H7 (cell line): ENCODE results near the gene DLGAP4. TPM values are rescaled to one million over a fixed set of nuclear protein-coding genes. Genes with fewer than 3 reads are reported as not detected.

ENCODE experiments used
- DNase-seq: peaks from one replicate; pipeline ENCODE4 v3.0.0; 2012
- H3K27me3 ChIP-seq: 2 replicates; pipeline ENCODE4 v1.6.0; 2011; ENCODE audit warnings: mild to moderate bottlenecking, low read length; ENCODE audit not compliant: control insufficient read depth, insufficient read depth
- H3K36me3 ChIP-seq: replicated peaks from 2 replicates; pipeline ENCODE4 v1.5.1; 2011; ENCODE audit warnings: low read length; ENCODE audit not compliant: control insufficient read depth, insufficient read depth
- H3K4me3 ChIP-seq: 2 replicates; pipeline ENCODE4 v1.5.1; 2011; ENCODE audit warnings: low read depth, mild to moderate bottlenecking, control low read depth, low read length, moderate library complexity; ENCODE audit not compliant: insufficient read depth
- total RNA-seq: library from RNA; depleted of rRNA; stranded (reverse); fragments of >200 nt; shearing (Covaris generic); gene quantifications from 2 replicates; pipeline ENCODE4 v1.2.3, GENCODE V29; 2014

DLGAP4 gene
- total RNA-seq, 1 experiment from 2014 or later: 62.8 TPM

DNA sequence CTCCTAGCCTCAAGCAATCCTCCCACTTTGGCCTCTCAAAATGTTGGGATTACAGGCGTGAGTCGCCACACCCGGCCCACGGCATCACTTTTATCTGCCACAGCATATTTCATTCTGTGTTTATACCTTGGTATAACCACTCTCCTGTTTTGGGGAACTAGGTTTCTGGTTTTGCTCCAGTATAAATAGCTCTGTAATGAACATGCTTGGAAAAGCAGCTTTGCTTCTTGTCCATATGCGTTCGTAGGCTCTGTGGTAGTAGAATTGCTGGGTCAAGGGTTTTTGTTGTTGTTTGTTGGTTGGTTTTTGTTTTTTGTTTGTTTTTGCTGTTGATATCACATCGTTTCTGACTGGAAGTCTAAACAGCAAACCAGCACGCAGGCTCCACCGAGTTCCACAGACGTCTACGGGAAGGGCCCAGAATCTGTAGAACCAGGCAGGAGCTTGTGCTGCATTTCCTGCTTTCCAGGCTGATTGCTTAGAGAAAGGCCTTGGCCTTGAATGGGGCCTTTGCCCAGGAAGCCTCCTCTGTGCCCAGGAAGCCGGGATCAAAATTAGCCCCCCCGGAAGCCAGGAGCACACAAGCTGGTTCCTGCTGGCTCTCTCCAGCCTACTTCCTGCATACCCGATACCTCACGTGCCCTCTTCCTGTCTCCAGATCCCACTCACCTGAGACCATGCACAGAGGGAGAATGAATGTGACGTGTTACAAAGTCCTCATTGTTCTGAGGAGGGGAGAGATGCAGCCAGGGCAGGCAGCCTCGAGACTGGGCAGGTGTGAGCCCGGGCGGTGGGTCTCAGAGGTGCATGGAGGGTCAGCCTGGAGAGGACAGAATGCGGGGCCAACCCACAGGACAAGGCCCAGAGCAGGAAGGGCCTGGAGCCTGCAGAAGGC is 35.1 kb upstream of the DLGAP4 start:
- H3K27me3 ChIP-seq: no peaks in the 10 kb centered on the region
- DNase-seq: peak; percentile 64
- no peak overlapping the region for H3K4me3 ChIP-seq
- no peaks in the 10 kb centered on the region for H3K36me3 ChIP-seq

DNA sequence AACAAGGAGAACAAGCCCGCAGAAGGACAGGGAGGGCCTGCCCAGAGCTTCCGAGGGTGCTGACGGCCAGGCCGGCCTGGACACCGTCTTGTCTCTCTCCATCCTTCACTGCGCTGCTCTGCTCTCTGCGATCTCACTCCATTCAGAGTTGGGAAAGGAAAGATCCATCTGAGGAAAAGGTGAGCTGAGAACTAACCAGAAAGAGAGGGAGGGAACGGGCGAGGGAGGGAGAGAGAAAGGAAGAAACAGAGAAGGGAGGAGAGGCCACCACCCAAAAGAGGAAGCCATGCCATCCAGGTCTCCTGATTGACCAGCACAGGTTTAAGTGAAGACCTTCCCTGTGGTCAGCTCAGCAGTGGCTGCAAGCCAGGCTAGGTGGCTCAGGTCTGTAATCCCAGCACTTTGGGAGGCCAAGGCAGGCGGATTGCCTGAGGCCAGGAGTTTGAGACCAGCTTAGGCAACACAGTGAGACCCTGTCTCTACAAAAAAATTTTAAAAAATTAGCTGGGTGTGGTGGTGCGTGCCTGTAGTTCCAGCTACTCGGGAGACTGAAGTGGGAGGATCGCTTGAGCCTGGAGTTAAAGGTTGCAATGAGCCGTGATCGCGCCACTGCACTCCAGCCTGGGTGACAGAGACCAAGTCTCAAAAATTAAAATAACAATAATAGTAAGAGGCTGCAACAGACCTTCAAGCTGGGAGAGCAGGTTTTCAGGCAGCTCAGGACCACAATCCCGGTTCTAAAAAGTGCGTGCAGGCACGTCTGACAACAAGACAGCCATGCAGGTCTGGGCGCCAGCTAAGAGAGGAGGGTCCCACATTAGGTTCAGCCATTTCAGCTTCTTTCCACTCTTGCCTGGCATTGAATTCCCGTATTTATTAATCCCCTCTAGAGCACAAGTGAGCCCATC is 34.2 kb upstream of the DLGAP4 start:
- DNase-seq: peak; percentile 33
- Histone ChIP-seq H3K4me3 (no peak overlapping the region), H3K27me3 (no peaks in the 10 kb centered on the region)

DNA sequence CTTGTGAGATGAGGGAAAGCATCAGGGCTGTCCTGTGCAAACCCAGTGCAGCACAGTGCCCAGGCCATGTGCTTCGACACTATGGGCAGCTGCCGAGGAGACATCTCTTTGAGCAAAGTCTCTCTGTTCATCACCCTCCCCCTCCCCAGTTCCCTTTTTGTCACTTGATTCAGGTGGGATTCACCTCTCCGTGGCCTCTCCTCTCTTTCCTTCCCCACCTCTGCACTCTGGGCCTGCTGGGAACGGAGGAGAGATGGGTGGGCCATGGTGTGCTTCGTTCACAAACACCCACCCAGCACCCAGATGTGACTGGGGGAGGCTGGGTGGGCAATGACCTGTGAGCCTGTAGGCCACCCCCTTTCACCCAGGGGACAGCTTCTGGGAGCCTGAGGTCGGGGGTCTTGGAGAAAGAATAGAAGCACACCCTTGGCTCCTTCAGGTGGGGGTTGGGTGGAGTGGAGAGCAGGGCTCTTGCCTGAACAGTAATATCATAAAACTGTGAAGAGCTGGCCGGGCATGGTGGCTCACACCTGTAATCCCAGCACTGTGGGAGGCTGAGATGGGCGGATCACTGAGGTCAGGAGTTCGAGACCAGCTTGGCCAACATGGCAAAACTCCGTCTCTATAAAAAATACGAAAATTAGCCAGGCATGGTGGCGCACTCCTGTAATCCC is 33.5 kb upstream of the DLGAP4 start:
- no peaks in the 10 kb centered on the region for H3K27me3 ChIP-seq
- DNase-seq: peak; percentile 24
- no peak overlapping the region for H3K4me3 ChIP-seq
- H3K36me3 ChIP-seq: no peaks in the 10 kb centered on the region

More for the DNA sequence above, 34.2 kb upstream of the DLGAP4 start:
- no peaks in the 10 kb centered on the region for H3K36me3 ChIP-seq

DNA sequence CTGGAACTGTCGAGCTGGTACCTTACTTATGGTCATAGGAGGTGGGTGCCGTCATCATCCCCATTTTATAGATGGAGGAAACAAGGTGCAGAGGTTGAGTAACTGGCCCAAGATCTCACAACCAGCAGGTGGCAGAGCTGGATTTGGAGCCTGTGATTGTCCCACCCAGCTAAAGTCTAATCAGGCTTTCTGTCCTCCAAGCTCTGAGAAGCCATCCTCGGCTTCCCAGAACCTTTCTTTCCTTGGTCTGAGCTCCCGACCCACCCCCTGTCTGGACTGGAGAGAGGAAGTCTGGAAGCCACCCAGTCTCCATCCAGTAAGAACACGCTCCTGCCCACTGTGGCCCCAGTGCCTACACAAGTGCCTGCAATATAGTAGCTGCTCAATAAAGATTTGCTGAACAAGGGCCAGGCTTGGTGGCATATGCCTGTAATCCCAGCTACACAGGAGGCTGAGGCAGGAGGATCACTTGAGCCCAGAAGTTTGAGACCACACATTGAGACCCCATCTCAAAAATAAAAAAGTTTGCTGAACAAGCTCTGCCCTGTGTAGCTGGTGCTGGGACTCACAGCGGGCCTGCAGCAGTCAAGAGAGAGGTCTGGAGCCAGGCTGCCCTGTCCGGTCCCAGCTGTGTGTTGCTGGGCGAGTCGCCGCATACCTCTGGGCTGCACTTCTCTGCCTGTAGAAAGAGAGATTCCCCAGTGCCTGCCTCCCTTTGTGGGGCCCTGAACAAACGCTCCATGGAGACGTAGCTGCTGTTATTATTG is 32.5 kb upstream of the DLGAP4 start:
- DNase-seq: peak; percentile 60
- no peaks in the 10 kb centered on the region for H3K36me3 ChIP-seq
- no peak overlapping the region for H3K4me3 ChIP-seq
- no peaks in the 10 kb centered on the region for H3K27me3 ChIP-seq

DNA sequence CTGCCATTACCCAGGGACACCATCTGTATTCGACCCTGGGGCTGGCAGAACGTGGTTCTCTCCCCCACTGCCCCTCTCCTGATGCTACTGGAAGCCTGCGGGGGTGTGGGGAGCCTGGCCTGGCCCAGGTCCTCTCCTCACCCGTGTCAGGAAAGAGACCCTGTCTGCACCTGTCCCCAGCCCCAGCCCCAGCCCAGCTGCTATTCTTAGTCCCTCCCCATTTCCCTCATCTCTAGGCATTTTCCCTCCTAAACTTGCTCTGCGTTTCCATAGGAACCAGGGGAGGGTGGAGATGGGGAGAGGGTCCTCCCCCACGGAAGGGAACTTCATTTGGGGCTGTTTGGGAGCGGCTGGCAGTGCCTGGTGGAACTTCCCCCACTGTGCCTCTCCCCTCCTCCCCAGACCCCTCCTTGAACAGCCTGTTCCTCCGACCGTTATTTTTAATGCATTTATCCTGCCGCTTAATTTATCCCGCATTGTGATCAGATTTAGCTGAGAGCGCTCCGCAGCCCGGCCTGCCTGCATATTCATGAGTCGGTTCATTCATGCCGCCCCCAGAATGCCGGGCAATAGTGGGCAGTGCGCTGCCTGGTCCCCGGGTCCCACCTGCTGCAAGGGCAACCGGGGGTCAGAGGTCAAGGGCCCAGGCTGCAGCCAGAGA is 31.8 kb upstream of the DLGAP4 start:
- peak; percentile 70 for DNase-seq
- H3K27me3 ChIP-seq: no peaks in the 10 kb centered on the region

DNA sequence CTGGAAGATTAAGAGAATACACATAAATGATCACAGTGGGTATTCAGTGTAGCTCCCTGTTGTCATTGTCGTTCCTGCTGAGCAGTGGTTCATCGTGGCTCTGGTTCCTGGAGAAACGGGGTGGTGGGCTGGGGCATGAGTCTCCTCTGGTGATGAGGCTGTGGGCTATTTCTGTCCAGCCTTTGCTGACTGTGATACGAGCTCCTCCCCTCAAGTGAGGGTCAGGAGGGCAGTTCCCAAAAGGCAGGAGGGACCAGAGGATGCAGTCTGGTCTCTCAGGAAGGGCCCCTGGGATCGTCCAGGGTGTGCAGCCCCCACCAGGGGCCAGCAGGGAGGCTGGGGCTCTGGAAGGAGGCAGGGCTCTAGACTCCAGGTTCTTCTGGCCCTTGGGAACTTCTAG is 31.1 kb upstream of the DLGAP4 start:
- no peaks in the 10 kb centered on the region for H3K27me3 ChIP-seq
- peak; percentile 31 for DNase-seq
- no peak overlapping the region for H3K4me3 ChIP-seq
- H3K36me3 ChIP-seq: no peaks in the 10 kb centered on the region

More for the DNA sequence above, 31.8 kb upstream of the DLGAP4 start:
- Histone ChIP-seq H3K36me3 (no peaks in the 10 kb centered on the region), H3K4me3 (no peak overlapping the region)

DNA sequence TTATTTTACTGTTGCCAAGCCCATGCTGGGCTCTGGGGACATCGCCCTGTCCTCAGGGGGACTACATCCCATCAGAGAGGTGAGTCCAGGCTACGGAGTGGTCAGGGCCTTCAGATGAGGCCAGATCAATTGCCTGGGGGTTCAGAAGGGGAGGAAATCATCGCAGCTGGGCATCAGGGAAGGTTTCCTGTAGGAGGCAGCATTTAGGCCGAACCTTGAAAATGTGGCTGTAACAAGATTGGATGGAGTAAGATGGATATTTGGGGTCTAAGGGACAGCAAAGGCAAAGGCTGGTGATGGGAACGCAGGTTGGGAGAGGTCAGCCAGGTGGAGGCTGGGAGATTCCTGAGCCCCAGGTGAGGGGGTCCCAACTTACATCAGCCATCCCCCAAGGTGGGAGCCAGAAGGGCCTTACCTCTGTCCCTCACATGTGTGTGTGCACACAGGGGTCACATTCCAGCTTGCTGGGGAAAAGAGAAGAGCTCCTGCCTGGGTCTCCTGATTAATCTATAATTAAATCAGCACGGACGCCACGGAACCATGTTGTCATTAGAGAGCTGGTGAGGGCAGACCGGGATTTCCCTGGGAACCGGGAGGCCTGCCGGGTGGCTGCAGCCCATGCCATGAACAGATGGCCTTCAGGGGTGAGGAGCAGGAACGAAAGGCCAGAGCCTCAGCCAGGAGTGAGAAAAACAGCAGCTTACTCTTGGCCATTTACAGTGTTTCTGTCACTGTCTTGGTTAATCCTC is 30.5 kb upstream of the DLGAP4 start:
- peak; percentile 51 for DNase-seq
- no peaks in the 10 kb centered on the region for H3K36me3 ChIP-seq
- no peak overlapping the region for H3K4me3 ChIP-seq
- H3K27me3 ChIP-seq: no peaks in the 10 kb centered on the region

DNA sequence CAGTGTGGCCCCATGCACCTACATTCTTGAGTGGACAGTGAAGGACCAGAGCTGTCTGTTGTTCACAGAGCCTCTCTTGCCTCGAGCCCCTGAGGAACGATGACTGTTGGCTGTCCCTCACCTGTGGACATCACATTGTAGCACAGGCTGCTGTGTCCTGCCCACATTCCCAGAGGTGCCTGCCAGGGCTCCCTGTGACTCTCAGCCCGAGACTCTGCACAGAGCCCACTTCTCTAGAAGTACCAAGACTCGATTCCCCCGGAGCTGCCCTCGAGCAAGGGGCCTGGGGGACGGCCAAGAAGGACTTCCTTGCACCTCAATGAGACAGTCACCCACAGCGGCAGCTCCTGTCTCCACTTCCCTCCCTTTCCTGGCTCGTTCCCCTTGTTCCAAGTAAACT is 28.6 kb upstream of the DLGAP4 start:
- H3K4me3 ChIP-seq: no peak overlapping the region
- peak; percentile 8 for DNase-seq

DNA sequence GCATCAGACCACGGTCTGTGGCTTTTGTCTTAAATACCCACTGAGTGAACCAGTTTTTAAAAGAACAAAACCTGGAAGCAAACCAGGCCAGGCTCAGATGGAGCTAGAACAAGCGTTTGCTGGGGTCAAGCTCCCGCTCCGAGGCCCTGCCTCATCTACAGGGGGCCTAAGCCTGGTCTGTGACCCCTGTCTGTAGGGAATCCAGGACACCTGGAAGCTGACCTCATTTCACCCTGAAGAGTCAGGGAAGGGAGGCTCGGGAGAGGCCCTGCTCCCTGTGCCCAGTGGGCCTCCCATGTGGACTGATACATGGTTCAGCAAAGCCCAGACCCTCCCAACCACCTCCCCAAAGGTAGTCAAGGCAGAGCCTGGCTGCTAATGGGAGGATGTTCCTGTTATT is 26.8 kb upstream of the DLGAP4 start:
- no peaks in the 10 kb centered on the region for H3K27me3 ChIP-seq
- no peaks in the 10 kb centered on the region for H3K36me3 ChIP-seq
- no peak for DNase-seq

More for the DNA sequence above, 28.6 kb upstream of the DLGAP4 start:
- Histone ChIP-seq H3K27me3 (no peaks in the 10 kb centered on the region), H3K36me3 (no peaks in the 10 kb centered on the region)

DNA sequence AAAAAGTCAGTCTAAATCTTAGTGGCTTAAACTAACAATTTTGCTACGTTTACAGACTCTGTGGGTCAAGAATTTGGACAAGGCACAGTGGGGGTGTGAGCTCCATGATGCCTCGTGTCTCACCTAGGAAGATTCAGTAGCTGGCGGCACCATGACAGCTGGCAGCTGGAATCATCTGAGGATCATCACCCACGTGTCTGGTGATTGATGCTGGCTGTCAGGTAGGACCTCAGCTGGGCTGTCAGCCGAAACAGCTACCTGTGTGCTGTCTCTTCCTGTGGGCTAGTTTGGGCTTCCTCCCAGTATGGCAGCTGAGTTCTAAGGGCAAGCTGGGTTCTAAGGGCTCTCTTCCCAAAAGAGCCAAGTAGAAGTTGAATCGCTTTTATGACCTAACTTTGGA is 26.4 kb upstream of the DLGAP4 start:
- no peaks in the 10 kb centered on the region for H3K36me3 ChIP-seq
- DNase-seq: no peak
- no peaks in the 10 kb centered on the region for H3K27me3 ChIP-seq
- H3K4me3 ChIP-seq: no peak overlapping the region

More for the DNA sequence above, 26.8 kb upstream of the DLGAP4 start:
- H3K4me3 ChIP-seq: no peak overlapping the region

DNA sequence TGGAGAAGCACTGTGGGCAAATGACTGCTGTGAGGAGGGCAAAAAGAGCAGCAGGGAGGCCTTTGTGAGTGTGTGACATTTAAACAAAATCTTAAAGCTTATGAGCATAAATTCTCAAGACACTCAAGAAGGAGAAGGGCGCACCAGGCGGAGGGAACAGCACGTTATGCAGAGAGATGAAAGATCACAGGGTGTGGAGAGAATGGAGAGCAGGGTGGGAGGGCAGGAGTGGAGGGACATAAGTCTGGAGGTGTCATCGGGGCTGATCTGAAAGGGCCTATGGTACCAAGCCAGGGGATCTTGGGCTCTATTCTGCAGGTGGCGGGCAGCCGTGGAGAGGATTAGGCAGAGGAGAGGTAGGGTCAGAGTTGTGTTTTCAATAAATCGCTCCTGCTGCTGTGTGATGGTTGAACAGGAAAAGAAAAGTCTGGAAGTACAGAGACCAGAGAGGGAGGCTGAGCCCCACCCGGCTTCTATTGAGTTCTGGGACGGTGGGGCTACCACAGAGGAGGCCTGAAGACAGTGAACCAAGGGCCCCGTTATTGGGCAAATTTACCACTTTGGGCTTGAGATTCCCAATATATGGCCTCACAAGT is 24.3 kb upstream of the DLGAP4 start:
- Histone ChIP-seq H3K4me3 (no peak overlapping the region), H3K27me3 (no peaks in the 10 kb centered on the region), H3K36me3 (no peaks in the 10 kb centered on the region)
- DNase-seq: no peak

DNA sequence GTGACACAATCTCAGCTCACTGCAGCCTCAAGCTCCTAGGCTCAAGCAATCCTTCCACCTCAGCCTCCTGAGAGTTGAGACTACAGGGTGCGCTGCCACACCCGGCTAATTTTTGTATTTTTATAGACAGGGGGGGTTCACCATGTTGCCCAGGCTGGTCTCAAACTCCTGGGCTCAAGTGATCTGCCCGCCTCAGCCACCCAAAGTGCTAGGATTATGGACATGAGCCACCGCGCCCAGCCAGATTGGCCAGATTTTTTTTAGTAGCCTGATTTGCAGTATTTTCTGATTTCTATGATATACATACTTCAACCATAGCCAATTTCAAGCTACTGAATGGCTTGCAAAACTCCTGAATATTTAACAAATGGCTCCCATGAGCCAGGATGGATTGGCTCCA is 21.4 kb upstream of the DLGAP4 start:
- Histone ChIP-seq H3K36me3 (no peaks in the 10 kb centered on the region), H3K27me3 (no peaks in the 10 kb centered on the region), H3K4me3 (no peak overlapping the region)
- no peak for DNase-seq
